Mesendoderm (in vitro differentiated cells): ENCODE data around the gene RBMS3.

Experiments
- DNase-seq: peaks from one replicate; pipeline ENCODE4 v3.0.0; 2013
- H2AK5ac ChIP-seq: 2 replicates; pipeline ENCODE4 v1.6.1; 2013; ENCODE audit warnings: low read length, inconsistent platforms
- H2BK120ac ChIP-seq: 2 replicates; pipeline ENCODE4 v1.6.1; 2013; ENCODE audit warnings: low read depth, mild to moderate bottlenecking, low read length, moderate library complexity, mixed read lengths
- H2BK15ac ChIP-seq: replicated peaks from 2 replicates; pipeline ENCODE4 v1.6.1; 2013; ENCODE audit warnings: low read depth, mild to moderate bottlenecking, moderate library complexity
- H2BK5ac ChIP-seq: 2 replicates; pipeline ENCODE4 v1.6.1; 2013; ENCODE audit warnings: low read length, inconsistent platforms
- H3K18ac ChIP-seq: 2 replicates; pipeline ENCODE4 v1.6.1; 2013; ENCODE audit warnings: mild to moderate bottlenecking, low read length, mixed read lengths
- H3K23ac ChIP-seq: one replicate; pipeline ENCODE4 v1.6.1; 2013; ENCODE audit warnings: low read length
- H3K27ac ChIP-seq: 2 replicates; pipeline ENCODE4 v1.5.1; 2013; ENCODE audit warnings: low read depth, mild to moderate bottlenecking, inconsistent platforms, low read length, moderate library complexity
- H3K27me3 ChIP-seq: 2 replicates; pipeline ENCODE4 v1.6.1; 2013; ENCODE audit warnings: low read length, control low read depth, mild to moderate bottlenecking, inconsistent platforms; ENCODE audit not compliant: insufficient read depth, poor library complexity
- H3K36me3 ChIP-seq: 2 replicates; pipeline ENCODE4 v1.6.1; 2013; ENCODE audit warnings: low read length, inconsistent platforms; ENCODE audit not compliant: control insufficient read depth, insufficient read depth
- H3K4ac ChIP-seq: one replicate; pipeline ENCODE4 v1.6.1; 2013; ENCODE audit warnings: low read depth, mild to moderate bottlenecking, low read length, moderate library complexity
- H3K4me1 ChIP-seq: 2 replicates; pipeline ENCODE4 v1.6.1; 2013; ENCODE audit warnings: low read depth, low read length, inconsistent platforms; ENCODE audit not compliant: control insufficient read depth
- H3K4me2 ChIP-seq: 2 replicates; pipeline ENCODE4 v1.6.1; 2013; ENCODE audit warnings: low read length
- H3K4me3 ChIP-seq: 2 replicates; pipeline ENCODE4 v1.5.1; 2013; ENCODE audit warnings: mild to moderate bottlenecking, low read length
- H3K56ac ChIP-seq: one replicate; pipeline ENCODE4 v1.6.1; 2013; ENCODE audit warnings: low read length
- H3K79me1 ChIP-seq: 2 replicates; pipeline ENCODE4 v1.6.1; 2013; ENCODE audit warnings: low read length, inconsistent platforms
- H3K79me2 ChIP-seq: 2 replicates; pipeline ENCODE4 v1.6.1; 2013; ENCODE audit warnings: mild to moderate bottlenecking, low read length; ENCODE audit not compliant: control insufficient read depth, insufficient read depth
- H3K9ac ChIP-seq: 2 replicates; pipeline ENCODE4 v1.6.1; 2013; ENCODE audit warnings: low read length, inconsistent platforms
- H4K5ac ChIP-seq: one replicate; pipeline ENCODE4 v1.6.1; 2013; ENCODE audit warnings: low read length
- H4K8ac ChIP-seq: one replicate; pipeline ENCODE4 v1.6.1; 2013; ENCODE audit warnings: low read depth, mild to moderate bottlenecking, control low read depth, low read length, moderate library complexity
- WGBS: extraction: QIAGEN DNeasy Blood & Tissue Kit; methylation state at CpG from one replicate; pipeline ENCODE4 v1.1.7; 2013; ENCODE audit warnings: low lambda C conversion rate, missing lambda C conversion rate; ENCODE audit not compliant: insufficient coverage; ENCODE audit errors: extremely low coverage; 5-methylcytosine and 5-hydroxymethylcytosine counted together

The RBMS3 gene

DNA sequence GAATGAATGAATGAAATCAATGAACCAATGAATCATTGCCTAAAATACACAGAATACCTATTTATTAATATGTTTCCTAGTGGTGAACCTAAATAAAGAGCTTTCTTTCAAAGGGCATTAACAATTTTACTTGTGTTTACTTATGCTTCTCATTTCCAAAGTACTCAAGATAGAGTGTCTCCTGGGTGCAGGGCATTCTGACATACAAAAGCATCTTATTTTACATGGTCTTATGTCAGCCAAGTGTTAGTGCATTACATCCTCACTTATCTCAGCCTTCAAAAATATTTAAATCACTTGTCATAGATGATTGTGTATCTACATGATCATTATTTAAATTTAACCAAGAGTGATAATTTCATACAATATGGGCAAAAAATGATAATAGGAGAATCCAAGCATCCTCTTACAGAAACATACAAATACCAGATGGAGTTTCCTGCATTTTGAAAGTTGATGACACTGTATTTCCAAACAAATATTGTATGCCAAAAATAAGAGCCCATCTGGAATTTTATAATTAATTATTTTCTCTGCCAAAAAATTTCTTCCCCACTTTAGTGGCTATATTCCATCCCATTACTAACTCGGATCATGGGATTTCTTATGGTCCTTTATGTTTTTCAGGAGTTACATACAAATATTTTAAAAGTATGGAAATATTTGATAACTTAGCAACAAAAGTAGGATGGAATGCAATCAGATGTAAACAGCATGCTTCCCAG is 279.0 kb downstream of the RBMS3 start:
- Histone ChIP-seq H3K79me2 (no peaks in the 10 kb centered on the region), H3K27me3 (no peaks in the 10 kb centered on the region), H4K8ac (no peak overlapping the region), H3K4me3 (no peak overlapping the region), H2AK5ac (no peak overlapping the region), H3K23ac (no peak overlapping the region), H3K4me2 (no peak overlapping the region), H3K56ac (no peak overlapping the region), H3K9ac (no peak overlapping the region), H4K5ac (no peak overlapping the region), H3K4ac (no peak overlapping the region), H3K79me1 (no peaks in the 10 kb centered on the region), H3K36me3 (no peaks in the 10 kb centered on the region), H3K18ac (no peak overlapping the region), H2BK5ac (no peak overlapping the region), H2BK120ac (no peak overlapping the region), H3K4me1 (no peaks in the 10 kb centered on the region), H3K27ac (no peak overlapping the region), H2BK15ac (no peak overlapping the region)
- no CpG with 5 or more reads among the region's 1 CpG for WGBS
- DNase-seq: no peak

- no peak overlapping the region for H3K23ac ChIP-seq
- no peak for DNase-seq
- WGBS: no CpG with 5 or more reads among the region's 4 CpGs
Observed at GRCh38 chr3:29561651-29562149, 280.8 kb downstream of the RBMS3 start.

DNA sequence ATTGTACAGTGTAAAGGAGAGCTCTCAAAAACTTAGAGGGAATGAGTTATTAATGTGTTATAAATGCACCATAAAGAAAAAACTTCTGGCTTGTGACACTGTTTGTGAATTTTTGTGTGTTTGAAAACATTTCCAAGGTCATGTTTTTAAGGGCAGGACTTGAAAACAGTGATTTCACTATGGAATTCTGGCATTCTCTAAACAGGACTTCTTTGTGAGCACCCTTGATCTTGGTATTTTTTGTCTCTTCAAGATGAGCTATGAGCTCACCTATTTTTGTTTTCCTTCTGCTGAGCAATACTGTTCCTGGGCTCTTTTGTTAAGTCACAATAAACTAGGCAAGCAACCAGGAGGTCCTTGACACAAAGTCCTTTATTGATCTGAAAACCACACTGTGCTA is 284.4 kb downstream of the RBMS3 start:
- H3K79me2 ChIP-seq: no peaks in the 10 kb centered on the region
- no peaks in the 10 kb centered on the region for H3K79me1 ChIP-seq
- no peak overlapping the region for H2BK15ac ChIP-seq
- no peak overlapping the region for H4K5ac ChIP-seq
- no peak overlapping the region for H3K4me2 ChIP-seq
- no peak overlapping the region for H4K8ac ChIP-seq
- no peaks in the 10 kb centered on the region for H3K36me3 ChIP-seq
- no peaks in the 10 kb centered on the region for H3K27me3 ChIP-seq
- no peak overlapping the region for H2AK5ac ChIP-seq
- no peak overlapping the region for H3K4ac ChIP-seq
- H3K23ac ChIP-seq: no peak overlapping the region
- H3K9ac ChIP-seq: no peak overlapping the region
- no peak for DNase-seq
- no peak overlapping the region for H2BK120ac ChIP-seq
- H3K18ac ChIP-seq: no peak overlapping the region
- no peaks in the 10 kb centered on the region for H3K4me1 ChIP-seq
- H3K27ac ChIP-seq: no peak overlapping the region
- no peak overlapping the region for H2BK5ac ChIP-seq
- no peak overlapping the region for H3K56ac ChIP-seq
- no peak overlapping the region for H3K4me3 ChIP-seq

More at GRCh38 chr3:29561651-29562149, 280.8 kb downstream of the RBMS3 start:
- no peaks in the 10 kb centered on the region for H3K27me3 ChIP-seq
- no peak overlapping the region for H2BK120ac ChIP-seq
- H3K18ac ChIP-seq: no peak overlapping the region
- no peak overlapping the region for H3K4me3 ChIP-seq
- no peak overlapping the region for H3K9ac ChIP-seq
- no peak overlapping the region for H2AK5ac ChIP-seq
- H3K4me2 ChIP-seq: no peak overlapping the region
- H3K4ac ChIP-seq: no peak overlapping the region
- no peak overlapping the region for H4K8ac ChIP-seq
- H4K5ac ChIP-seq: no peak overlapping the region
- no peaks in the 10 kb centered on the region for H3K79me2 ChIP-seq
- H3K36me3 ChIP-seq: no peaks in the 10 kb centered on the region
- H3K79me1 ChIP-seq: no peaks in the 10 kb centered on the region
- H3K56ac ChIP-seq: no peak overlapping the region
- no peak overlapping the region for H3K27ac ChIP-seq
- no peak overlapping the region for H2BK15ac ChIP-seq
- H2BK5ac ChIP-seq: no peak overlapping the region
- no peaks in the 10 kb centered on the region for H3K4me1 ChIP-seq

GRCh38 chr3:29567501-29567900 is 286.6 kb downstream of the RBMS3 start:
- Histone ChIP-seq H3K18ac (no peak overlapping the region), H3K4ac (no peak overlapping the region), H4K8ac (no peak overlapping the region), H2BK5ac (no peak overlapping the region), H2BK120ac (no peak overlapping the region), H3K79me2 (no peaks in the 10 kb centered on the region), H2AK5ac (no peak overlapping the region), H3K79me1 (no peaks in the 10 kb centered on the region), H3K4me2 (no peak overlapping the region), H3K4me3 (no peak overlapping the region), H3K27ac (no peak overlapping the region), H3K9ac (no peak overlapping the region), H3K27me3 (no peaks in the 10 kb centered on the region), H4K5ac (no peak overlapping the region), H3K56ac (no peak overlapping the region), H3K36me3 (no peaks in the 10 kb centered on the region), H3K23ac (no peak overlapping the region), H2BK15ac (no peak overlapping the region), H3K4me1 (no peaks in the 10 kb centered on the region)
- WGBS: no CpG with 5 or more reads among the region's 4 CpGs
- no peak for DNase-seq

DNA sequence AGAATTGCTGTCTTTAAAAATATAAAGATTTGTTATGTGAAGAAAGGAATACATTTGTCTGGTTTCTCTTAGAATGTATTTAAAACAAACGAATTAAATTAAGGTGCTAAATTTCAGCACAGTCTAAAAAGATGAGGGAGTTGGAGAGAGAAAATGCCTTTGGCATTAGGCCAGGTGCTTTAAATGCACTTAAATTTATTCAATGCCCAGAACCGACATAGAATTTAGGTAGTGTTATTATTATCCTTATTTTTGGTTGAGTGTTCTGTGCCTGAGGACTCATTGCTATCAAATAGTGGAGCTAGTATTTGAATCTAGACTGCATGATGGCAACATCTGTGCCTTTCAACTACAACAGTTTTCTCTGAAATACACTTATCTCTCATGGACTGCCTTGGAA is 287.5 kb downstream of the RBMS3 start:
- 100% methylated on average over 1 of the region's 2 CpGs for WGBS
- H3K4me2 ChIP-seq: no peak overlapping the region
- no peak overlapping the region for H2BK120ac ChIP-seq
- no peaks in the 10 kb centered on the region for H3K27me3 ChIP-seq
- no peak overlapping the region for H4K8ac ChIP-seq
- no peaks in the 10 kb centered on the region for H3K79me1 ChIP-seq
- H3K36me3 ChIP-seq: no peaks in the 10 kb centered on the region
- H2AK5ac ChIP-seq: no peak overlapping the region
- no peak overlapping the region for H3K4me3 ChIP-seq
- H3K56ac ChIP-seq: no peak overlapping the region
- H3K27ac ChIP-seq: no peak overlapping the region
- H3K18ac ChIP-seq: no peak overlapping the region
- no peak overlapping the region for H4K5ac ChIP-seq
- no peak overlapping the region for H2BK5ac ChIP-seq
- no peak overlapping the region for H3K9ac ChIP-seq
- DNase-seq: no peak
- no peaks in the 10 kb centered on the region for H3K79me2 ChIP-seq
- H3K23ac ChIP-seq: no peak overlapping the region
- no peak overlapping the region for H2BK15ac ChIP-seq
- H3K4me1 ChIP-seq: no peaks in the 10 kb centered on the region
- no peak overlapping the region for H3K4ac ChIP-seq

GRCh38 chr3:29576181-29576580 is 295.3 kb downstream of the RBMS3 start:
- Histone ChIP-seq H3K79me1 (no peaks in the 10 kb centered on the region), H2AK5ac (no peak overlapping the region), H3K36me3 (no peaks in the 10 kb centered on the region), H4K8ac (no peak overlapping the region), H3K56ac (no peak overlapping the region), H3K4ac (no peak overlapping the region), H3K23ac (no peak overlapping the region), H3K27ac (no peak overlapping the region), H3K4me3 (no peak overlapping the region), H3K27me3 (no peaks in the 10 kb centered on the region), H3K18ac (no peak overlapping the region), H4K5ac (no peak overlapping the region), H2BK15ac (no peak overlapping the region), H2BK120ac (no peak overlapping the region), H3K9ac (no peak overlapping the region), H3K79me2 (no peaks in the 10 kb centered on the region), H2BK5ac (no peak overlapping the region), H3K4me1 (no peaks in the 10 kb centered on the region), H3K4me2 (no peak overlapping the region)
- DNase-seq: no peak
- no CpG with 5 or more reads among the region's 1 CpG for WGBS
